WI38 (cell line): ENCODE measurements around the gene PTPRE.

Experiments used
- H3K4me3 ChIP-seq: 2 replicates; pipeline ENCODE4 v1.5.1; 2011; ENCODE audit warnings: low read depth, mild to moderate bottlenecking, control low read depth, low read length
- CTCF ChIP-seq: IDR thresholded peaks from 2 replicates; pipeline ENCODE4 v1.5.1; 2012; ENCODE audit warnings: low read depth, mild to moderate bottlenecking, control low read depth, low read length

PTPRE gene

GRCh38 chr10:128080231-128080630 is 173.3 kb downstream of the PTPRE start:
- no peak for TF ChIP-seq CTCF

GRCh38 chr10:128080641-128081040 is 173.7 kb downstream of the PTPRE start:
- TF ChIP-seq CTCF, result no peak
- H3K4me3 ChIP-seq, result no peak overlapping the region

More at GRCh38 chr10:128080231-128080630, 173.3 kb downstream of the PTPRE start:
- H3K4me3 ChIP-seq, result no peak overlapping the region

- no peak overlapping the region for H3K4me3 ChIP-seq
- TF ChIP-seq CTCF, result no peak
These were observed 174.3 kb downstream of the PTPRE start for GRCh38 chr10:128081222-128081621.

- no peak overlapping the region for H3K4me3 ChIP-seq
- no peak for TF ChIP-seq CTCF
These were observed 174.8 kb downstream of the PTPRE start for GRCh38 chr10:128081720-128082119.

GRCh38 chr10:128083191-128083895 is 176.4 kb downstream of the PTPRE start:
- no peak for TF ChIP-seq CTCF
- no peak overlapping the region for H3K4me3 ChIP-seq

GRCh38 chr10:128084364-128084763 is 177.5 kb downstream of the PTPRE start:
- no peak overlapping the region for H3K4me3 ChIP-seq
- no peak for TF ChIP-seq CTCF

GRCh38 chr10:128084991-128085390 is 178.1 kb downstream of the PTPRE start:
- TF ChIP-seq CTCF, result no peak
- no peak overlapping the region for H3K4me3 ChIP-seq
